ENCODE measurements around the gene SLC35F4. TPM values are rescaled to one million over a fixed set of nuclear protein-coding genes. Genes with fewer than 3 reads are reported as not detected.

Gene SLC35F4
- total and polyA plus RNA-seq, 2 of the 8 experiments (the other 6 are each of a cell fraction or from before 2014, with no cell fraction given) = not detected

DNA sequence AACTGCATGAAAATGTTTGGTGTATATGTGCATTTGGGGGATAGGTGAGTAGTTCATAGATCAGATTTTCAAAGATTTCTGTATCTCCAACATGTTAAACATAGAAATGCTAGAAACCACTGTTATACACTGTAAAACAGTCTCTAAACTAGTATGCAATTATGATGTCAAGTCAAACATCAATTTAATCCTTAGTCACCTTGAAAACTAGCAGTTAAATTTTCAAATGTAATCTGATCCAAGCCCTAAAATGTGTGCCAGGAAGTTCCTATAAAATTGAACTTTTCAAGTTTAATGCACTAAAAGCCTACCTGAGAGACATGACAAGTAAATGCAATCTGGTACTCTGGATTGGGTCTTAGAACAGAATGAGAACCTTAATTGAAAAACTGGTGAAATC is 14.5 kb downstream of the SLC35F4 start (continued):
- TF ChIP-seq JUN (IDR thresholded peaks at IDR 0.05; ENCODE audit: low read depth, low read length) (no peak), SIX5 (IDR thresholded peaks at IDR 0.05; ENCODE audit: low read depth, low read length) (no peak), CBX8 (IDR thresholded peaks at IDR 0.05; ENCODE audit: borderline replicate concordance, low read depth, low read length) (no peak)
